Stimulated activated CD8-positive, alpha-beta memory T cell treated with anti-CD3 and anti-CD28 coated beads, Interleukin-12 subunit alpha, Interleukin-12 subunit beta, amount 100 ng/mL, for 1 hour (primary cell): ENCODE data around the gene ATP11A.

Experiments used
- DNase-seq: peaks from one replicate; pipeline ENCODE4 v3.0.0-alpha.2; 2020; ENCODE audit warnings: low read depth

The ATP11A gene

GRCh38 chr13:112894673-112895481, 205.0 kb downstream of the ATP11A start:
- DNase-seq = no peak

- no peak for DNase-seq
These were observed 206.0 kb downstream of the ATP11A start for GRCh38 chr13:112895521-112896465.

- DNase-seq = no peak
These were observed 207.1 kb downstream of the ATP11A start for GRCh38 chr13:112896736-112897602.

GRCh38 chr13:112897603-112897955, 207.7 kb downstream of the ATP11A start:
- no peak for DNase-seq

GRCh38 chr13:112897956-112898620, 208.2 kb downstream of the ATP11A start:
- no peak for DNase-seq

GRCh38 chr13:112898621-112899280, 208.9 kb downstream of the ATP11A start:
- DNase-seq = no peak

GRCh38 chr13:112899281-112900225, 209.7 kb downstream of the ATP11A start:
- DNase-seq = no peak

- DNase-seq = no peak
These were observed 210.4 kb downstream of the ATP11A start for GRCh38 chr13:112900226-112900600.

GRCh38 chr13:112900691-112901091, 210.9 kb downstream of the ATP11A start:
- DNase-seq = no peak

- DNase-seq = no peak
These were observed 212.3 kb downstream of the ATP11A start for GRCh38 chr13:112902101-112902651.

- no peak for DNase-seq
These were observed 212.8 kb downstream of the ATP11A start for GRCh38 chr13:112902669-112903068.

- DNase-seq = no peak
These were observed 213.3 kb downstream of the ATP11A start for GRCh38 chr13:112903071-112903577.

- DNase-seq = no peak
These were observed 213.9 kb downstream of the ATP11A start for GRCh38 chr13:112903606-112904195.

GRCh38 chr13:112904436-112904960, 214.7 kb downstream of the ATP11A start:
- no peak for DNase-seq

- no peak for DNase-seq
These were observed 215.2 kb downstream of the ATP11A start for GRCh38 chr13:112905086-112905485.

GRCh38 chr13:112905619-112905989, 215.8 kb downstream of the ATP11A start:
- DNase-seq = no peak

- no peak for DNase-seq
These were observed 216.3 kb downstream of the ATP11A start for GRCh38 chr13:112905990-112906641.

- no peak for DNase-seq
These were observed 217.4 kb downstream of the ATP11A start for GRCh38 chr13:112907286-112907685.
